Measurements from ENCODE around the gene BLM.
"Not testable (repeated sequence)": the region's sequence is repeated elsewhere in the genome, so short reads cannot be mapped to it uniquely, and the experiment has no call there.

GRCh38 chr15:90670631-90671030, 46.5 kb upstream of the BLM start:
- TF ChIP-seq CTCF (IDR thresholded peaks at IDR 0.05); RCOR1 (IDR thresholded peaks at IDR 0.05; ENCODE audit: low read length); RFX5 (IDR thresholded peaks at IDR 0.05; ENCODE audit: low read length); CHD2 (IDR thresholded peaks at IDR 0.05; ENCODE audit: low read length, partially characterized antibody); SIN3A (IDR thresholded peaks at IDR 0.05; ENCODE audit: borderline replicate concordance, low read depth, low read length); POLR2AphosphoS5 (IDR thresholded peaks at IDR 0.05; ENCODE audit: low read depth, low read length); RAD21 (IDR thresholded peaks at IDR 0.05; ENCODE audit: low read length); GATA2 (CRISPR knock-in tag; IDR thresholded peaks at IDR 0.05); EP300 (IDR thresholded peaks at IDR 0.05; ENCODE audit: borderline replicate concordance in 1 of 2, low read depth in 1 of 2, low read length in 1 of 2); TAF1 (IDR thresholded peaks at IDR 0.05; ENCODE audit: borderline replicate concordance, low read depth, low read length); YY1 (IDR thresholded peaks at IDR 0.05; ENCODE audit: low read depth); PBX3 (IDR thresholded peaks at IDR 0.05): not testable (repeated sequence)

Data from SK-N-SH (cell line).